Epithelial cell of esophagus (primary cell): ENCODE measurements around the gene CLCA4.

Source experiments
- DNase-seq: peaks from one replicate; pipeline ENCODE4 v3.0.0; 2010; ENCODE audit warnings: low read depth
- H3K4me3 ChIP-seq: 2 replicates; pipeline ENCODE4 v1.5.1; 2011; ENCODE audit warnings: mild to moderate bottlenecking, low read length, control low read depth
- TF ChIP-seq, protein P1 (sequence below): IDR thresholded peaks from 2 replicates; pipeline ENCODE4 v1.5.1; 2011; ENCODE audit warnings: low read depth, mild to moderate bottlenecking, low read length, control low read depth, inconsistent platforms; ENCODE audit not compliant: insufficient read depth; ENCODE audit errors: missing control alignments

Gene CLCA4

GRCh38 chr1:86548839-86549238, 2.0 kb downstream of the CLCA4 start:
- DNase-seq, result no peak
- H3K4me3 ChIP-seq, result no peak overlapping the region
- TF ChIP-seq, protein P1, sequence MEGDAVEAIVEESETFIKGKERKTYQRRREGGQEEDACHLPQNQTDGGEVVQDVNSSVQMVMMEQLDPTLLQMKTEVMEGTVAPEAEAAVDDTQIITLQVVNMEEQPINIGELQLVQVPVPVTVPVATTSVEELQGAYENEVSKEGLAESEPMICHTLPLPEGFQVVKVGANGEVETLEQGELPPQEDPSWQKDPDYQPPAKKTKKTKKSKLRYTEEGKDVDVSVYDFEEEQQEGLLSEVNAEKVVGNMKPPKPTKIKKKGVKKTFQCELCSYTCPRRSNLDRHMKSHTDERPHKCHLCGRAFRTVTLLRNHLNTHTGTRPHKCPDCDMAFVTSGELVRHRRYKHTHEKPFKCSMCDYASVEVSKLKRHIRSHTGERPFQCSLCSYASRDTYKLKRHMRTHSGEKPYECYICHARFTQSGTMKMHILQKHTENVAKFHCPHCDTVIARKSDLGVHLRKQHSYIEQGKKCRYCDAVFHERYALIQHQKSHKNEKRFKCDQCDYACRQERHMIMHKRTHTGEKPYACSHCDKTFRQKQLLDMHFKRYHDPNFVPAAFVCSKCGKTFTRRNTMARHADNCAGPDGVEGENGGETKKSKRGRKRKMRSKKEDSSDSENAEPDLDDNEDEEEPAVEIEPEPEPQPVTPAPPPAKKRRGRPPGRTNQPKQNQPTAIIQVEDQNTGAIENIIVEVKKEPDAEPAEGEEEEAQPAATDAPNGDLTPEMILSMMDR, result no peak

DNA sequence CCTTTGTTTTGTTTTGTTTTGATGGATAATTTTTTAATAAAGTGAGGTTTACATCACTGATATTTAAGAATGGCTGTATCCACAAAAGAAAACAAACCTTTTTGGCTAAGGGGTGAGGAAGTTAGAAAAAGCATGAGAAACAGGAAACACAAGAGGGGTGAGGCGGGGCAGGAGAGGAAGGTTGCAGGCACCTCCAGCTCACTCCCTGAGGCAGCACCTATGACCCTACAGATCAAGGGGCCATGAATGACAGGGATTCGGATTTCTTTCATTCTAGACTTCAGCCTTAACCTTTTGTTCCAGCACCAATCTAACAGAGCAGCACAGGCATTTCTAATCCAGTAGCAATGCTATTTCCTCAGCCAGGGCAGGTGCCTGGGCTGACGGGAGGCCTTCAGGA, 4.4 kb downstream of the CLCA4 start:
- peak; percentile 11 for DNase-seq
- TF ChIP-seq, protein P1, result no peak

DNA sequence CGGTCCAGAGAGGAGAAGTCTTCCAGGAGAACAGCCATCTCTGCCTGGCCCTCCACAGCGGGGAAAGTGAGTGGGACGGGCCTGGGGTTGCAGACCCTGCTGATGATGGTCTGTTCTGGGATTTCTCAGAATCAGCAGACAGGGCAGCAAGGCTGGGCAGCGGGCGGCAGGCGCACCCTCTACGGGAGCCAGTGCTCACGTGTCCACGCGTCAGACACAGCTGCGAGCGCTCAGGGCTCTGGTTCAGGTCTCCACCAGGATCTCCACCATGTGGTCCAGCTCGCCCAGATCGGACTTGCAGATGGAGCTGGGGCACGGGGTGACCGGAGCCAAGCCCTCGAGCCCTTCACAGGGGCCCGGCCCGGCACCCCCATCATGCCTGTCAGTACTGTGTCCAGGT, 5.5 kb downstream of the CLCA4 start:
- H3K4me3 ChIP-seq, result no peak overlapping the region
- no peak for DNase-seq
- TF ChIP-seq, protein P1, result no peak

More for the DNA sequence above, 4.4 kb downstream of the CLCA4 start:
- H3K4me3 ChIP-seq, result no peak overlapping the region

- TF ChIP-seq, protein P1, result no peak
- no peak overlapping the region for H3K4me3 ChIP-seq
Observed at GRCh38 chr1:86557739-86558138, 10.9 kb downstream of the CLCA4 start.

DNA sequence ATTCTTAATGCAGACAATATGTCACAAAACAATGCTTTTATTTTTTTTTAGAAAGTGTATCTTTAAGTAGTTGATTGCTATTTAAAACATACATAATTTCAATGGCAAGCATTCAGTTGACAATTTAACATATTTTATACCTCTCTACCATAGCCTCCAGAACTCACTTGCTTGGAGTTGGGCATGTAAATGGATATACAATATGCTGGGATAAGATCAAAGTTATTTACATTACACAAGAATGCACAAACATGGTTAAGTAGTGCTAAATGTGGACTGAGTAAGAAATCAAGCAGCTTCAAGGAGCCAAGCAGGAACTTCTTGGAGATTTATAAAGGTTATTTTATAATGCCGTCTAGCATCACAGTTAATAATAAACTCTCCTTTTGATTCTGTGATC, 17.0 kb downstream of the CLCA4 start:
- H3K4me3 ChIP-seq, result no peak overlapping the region
- DNase-seq, result no peak
- TF ChIP-seq, protein P1, result no peak

More at GRCh38 chr1:86557739-86558138, 10.9 kb downstream of the CLCA4 start:
- DNase-seq, result no peak

DNA sequence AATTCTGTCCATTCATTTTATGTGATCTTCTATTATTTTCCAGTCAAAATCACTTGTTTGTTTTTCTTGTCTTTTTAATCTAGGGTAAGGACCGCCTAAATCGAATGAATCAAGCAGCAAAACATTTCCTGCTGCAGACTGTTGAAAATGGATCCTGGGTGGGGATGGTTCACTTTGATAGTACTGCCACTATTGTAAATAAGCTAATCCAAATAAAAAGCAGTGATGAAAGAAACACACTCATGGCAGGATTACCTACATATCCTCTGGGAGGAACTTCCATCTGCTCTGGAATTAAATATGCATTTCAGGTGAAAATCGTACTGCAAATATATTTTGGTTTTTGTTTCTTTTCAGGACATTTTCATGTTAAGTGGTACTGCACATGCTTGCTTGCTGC, 20.5 kb downstream of the CLCA4 start:
- DNase-seq, result peak; percentile 19
- no peak overlapping the region for H3K4me3 ChIP-seq
- TF ChIP-seq, protein P1, result no peak

GRCh38 chr1:86567878-86568277, 21.0 kb downstream of the CLCA4 start:
- DNase-seq, result peak; percentile 80
- TF ChIP-seq, protein P1, result no peak
- H3K4me3 ChIP-seq, result no peak overlapping the region
